Activated T-helper 17 cell treated with anti-CD3 and anti-CD28 coated beads, Interleukin-2, amount 50 U/mL, for 72 hours (primary cell): ENCODE measurements around the gene PCNX3. TPM values are rescaled to one million over a fixed set of nuclear protein-coding genes. Genes with fewer than 3 reads are reported as not detected.

Source experiments
- ATAC-seq: fragments of 150-1000 bp; cut with Tn5 transposase; replicated peaks from 2 replicates; pipeline ENCODE4 v1.10.0; 2021; ENCODE audit warnings: mild to moderate bottlenecking, moderate library complexity
- H3K27ac Mint-ChIP-seq: one replicate; pipeline ENCODE4 v1.8.0; 2022; ENCODE audit warnings: mixed read lengths
- H3K27me3 Mint-ChIP-seq: one replicate; pipeline ENCODE4 v1.8.0; 2022; ENCODE audit warnings: mixed read lengths
- H3K36me3 Mint-ChIP-seq: one replicate; pipeline ENCODE4 v1.8.0; 2022; ENCODE audit warnings: low read depth, mild to moderate bottlenecking, mixed read lengths
- H3K4me1 Mint-ChIP-seq: one replicate; pipeline ENCODE4 v1.8.0; 2022; ENCODE audit warnings: mixed read lengths
- H3K4me3 Mint-ChIP-seq: one replicate; pipeline ENCODE4 v1.8.0; 2022; ENCODE audit warnings: mild to moderate bottlenecking, mixed read lengths
- H3K9me3 Mint-ChIP-seq: one replicate; pipeline ENCODE4 v1.8.0; 2022; ENCODE audit warnings: mixed read lengths
- total RNA-seq, 2 donors: library from RNA; stranded (reverse); gene quantifications; one replicate each; pipeline ENCODE4 v1.2.3, GENCODE V29; 2022

The PCNX3 gene
- total RNA-seq, 2 donors from 2014 or later: 20.8 to 39.1 TPM

GRCh38 chr11:65604258-65604657 lies 11.3 kb upstream of the PCNX3 start:
- H3K36me3 Mint-ChIP-seq: peaks cover 70% of the 10 kb centered on the region
- no peak overlapping the region for H3K4me3 Mint-ChIP-seq
- no peaks in the 10 kb centered on the region for H3K27me3 Mint-ChIP-seq
- no peak overlapping the region for H3K27ac Mint-ChIP-seq
- H3K9me3 Mint-ChIP-seq: no peaks in the 10 kb centered on the region
- H3K4me1 Mint-ChIP-seq: no peaks in the 10 kb centered on the region
- ATAC-seq: no peak

- H3K4me3 Mint-ChIP-seq: no peak overlapping the region
- H3K4me1 Mint-ChIP-seq: peaks cover 10% of the 10 kb centered on the region
- ATAC-seq: peak; percentile 63
- H3K9me3 Mint-ChIP-seq: no peaks in the 10 kb centered on the region
- H3K27me3 Mint-ChIP-seq: no peaks in the 10 kb centered on the region
- no peak overlapping the region for H3K27ac Mint-ChIP-seq
- peaks cover 97% of the 10 kb centered on the region for H3K36me3 Mint-ChIP-seq
These were observed 8.5 kb upstream of the PCNX3 start for GRCh38 chr11:65606876-65607613.

- Mint-ChIP-seq H3K27ac (no peak overlapping the region), H3K9me3 (no peaks in the 10 kb centered on the region), H3K4me1 (peaks cover 16% of the 10 kb centered on the region), H3K27me3 (no peaks in the 10 kb centered on the region), H3K36me3 (peaks cover 99% of the 10 kb centered on the region), H3K4me3 (no peak overlapping the region)
- no peak for ATAC-seq
These were observed 7.8 kb upstream of the PCNX3 start for GRCh38 chr11:65607614-65608426.

GRCh38 chr11:65609229-65609628 lies 6.3 kb upstream of the PCNX3 start:
- ATAC-seq: no peak
- H3K4me3 Mint-ChIP-seq: peak overlapping the region; percentile 96
- peaks cover 16% of the 10 kb centered on the region for H3K4me1 Mint-ChIP-seq
- no peaks in the 10 kb centered on the region for H3K9me3 Mint-ChIP-seq
- H3K36me3 Mint-ChIP-seq: peaks cover 99% of the 10 kb centered on the region
- peak overlapping the region; percentile 97 for H3K27ac Mint-ChIP-seq
- no peaks in the 10 kb centered on the region for H3K27me3 Mint-ChIP-seq

GRCh38 chr11:65609665-65610064 lies 5.9 kb upstream of the PCNX3 start:
- Mint-ChIP-seq H3K4me1 (peaks cover 16% of the 10 kb centered on the region), H3K36me3 (peaks cover 96% of the 10 kb centered on the region), H3K27ac (peak overlapping the region; percentile 97), H3K27me3 (no peaks in the 10 kb centered on the region), H3K4me3 (peak overlapping the region; percentile 96), H3K9me3 (no peaks in the 10 kb centered on the region)
- ATAC-seq: no peak

- no peak for ATAC-seq
- peak overlapping the region; percentile 96 for H3K4me3 Mint-ChIP-seq
- peaks cover 16% of the 10 kb centered on the region for H3K4me1 Mint-ChIP-seq
- peaks cover 96% of the 10 kb centered on the region for H3K36me3 Mint-ChIP-seq
- no peaks in the 10 kb centered on the region for H3K9me3 Mint-ChIP-seq
- H3K27ac Mint-ChIP-seq: peak overlapping the region; percentile 97
- H3K27me3 Mint-ChIP-seq: no peaks in the 10 kb centered on the region
These were observed 5.2 kb upstream of the PCNX3 start for GRCh38 chr11:65610404-65610803.

- Mint-ChIP-seq H3K9me3 (no peaks in the 10 kb centered on the region), H3K4me3 (peak overlapping the region; percentile 96), H3K4me1 (peaks cover 16% of the 10 kb centered on the region), H3K36me3 (peaks cover 91% of the 10 kb centered on the region), H3K27ac (peak overlapping the region; percentile 97), H3K27me3 (no peaks in the 10 kb centered on the region)
- ATAC-seq: no peak
These were observed 4.4 kb upstream of the PCNX3 start for GRCh38 chr11:65611028-65611757.

- Mint-ChIP-seq H3K36me3 (peaks cover 91% of the 10 kb centered on the region), H3K9me3 (no peaks in the 10 kb centered on the region), H3K27me3 (no peaks in the 10 kb centered on the region), H3K4me1 (peaks cover 23% of the 10 kb centered on the region), H3K4me3 (peak overlapping the region; percentile 96), H3K27ac (peak overlapping the region; percentile 97)
- ATAC-seq: no peak
These were observed 3.6 kb upstream of the PCNX3 start for GRCh38 chr11:65611758-65612603.

- no peak for ATAC-seq
- Mint-ChIP-seq H3K27me3 (no peaks in the 10 kb centered on the region), H3K4me1 (peaks cover 23% of the 10 kb centered on the region), H3K9me3 (no peaks in the 10 kb centered on the region), H3K36me3 (peaks cover 92% of the 10 kb centered on the region), H3K27ac (peak overlapping the region; percentile 97), H3K4me3 (peak overlapping the region; percentile 96)
These were observed 2.9 kb upstream of the PCNX3 start for GRCh38 chr11:65612691-65613090.

GRCh38 chr11:65613091-65613928 lies 2.3 kb upstream of the PCNX3 start:
- peak overlapping the region; percentile 96 for H3K4me3 Mint-ChIP-seq
- no peak for ATAC-seq
- H3K4me1 Mint-ChIP-seq: peaks cover 23% of the 10 kb centered on the region
- peak overlapping the region; percentile 97 for H3K27ac Mint-ChIP-seq
- no peaks in the 10 kb centered on the region for H3K27me3 Mint-ChIP-seq
- peaks cover 90% of the 10 kb centered on the region for H3K36me3 Mint-ChIP-seq
- H3K9me3 Mint-ChIP-seq: no peaks in the 10 kb centered on the region

- H3K4me1 Mint-ChIP-seq: peaks cover 15% of the 10 kb centered on the region
- H3K27ac Mint-ChIP-seq: peak overlapping the region; percentile 93
- H3K36me3 Mint-ChIP-seq: peaks cover 81% of the 10 kb centered on the region
- H3K27me3 Mint-ChIP-seq: no peaks in the 10 kb centered on the region
- no peak for ATAC-seq
- no peaks in the 10 kb centered on the region for H3K9me3 Mint-ChIP-seq
- peak overlapping the region; percentile 96 for H3K4me3 Mint-ChIP-seq
These were observed 486 bp downstream of the PCNX3 start for GRCh38 chr11:65615950-65616574.

- Mint-ChIP-seq H3K4me1 (peaks cover 15% of the 10 kb centered on the region), H3K27me3 (no peaks in the 10 kb centered on the region), H3K27ac (peak overlapping the region; percentile 93), H3K9me3 (no peaks in the 10 kb centered on the region), H3K4me3 (peak overlapping the region; percentile 96), H3K36me3 (peaks cover 80% of the 10 kb centered on the region)
- ATAC-seq: no peak
These were observed 1.0 kb downstream of the PCNX3 start for GRCh38 chr11:65616575-65617001.
